Nucleus accumbens (tissue), 56 donors: ENCODE measurements around the gene LTO1.

ENCODE experiments used
- DNase-seq, 56 donors: peaks; one replicate each; lab custom pipeline; 2025; lab: John Stamatoyannopoulos, UW

Gene LTO1

GRCh38 chr11:69661413-69661715 lies 13.8 kb downstream of the LTO1 start:
- DNase-seq = no peak

DNA sequence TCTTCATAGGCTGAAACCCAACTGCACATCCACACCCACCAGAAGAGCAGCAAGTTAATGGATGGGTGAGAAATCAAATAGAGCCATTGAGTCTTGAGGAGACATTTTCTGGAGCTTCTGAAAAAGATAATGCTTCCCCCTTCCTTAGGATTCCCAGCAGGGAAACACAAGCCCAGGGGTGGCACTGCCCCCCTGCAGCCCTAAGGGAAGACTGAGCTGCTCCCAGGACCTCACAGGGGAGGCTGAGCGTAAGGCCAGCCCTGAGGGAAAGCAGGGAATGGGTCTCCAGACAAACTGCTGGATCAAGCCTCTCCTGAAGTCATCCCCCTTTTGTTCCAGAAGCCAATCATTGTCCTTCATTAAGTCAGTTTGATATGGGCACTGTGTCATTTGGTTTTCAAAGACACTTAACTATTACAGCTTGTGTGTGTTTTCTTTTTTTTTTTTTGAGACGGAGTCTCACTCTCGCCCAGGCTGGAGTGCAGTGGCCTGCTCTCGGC lies 15.1 kb downstream of the LTO1 start:
- DNase-seq = no peak

- DNase-seq = no peak
Measured at GRCh38 chr11:69659591-69659990, 15.6 kb downstream of the LTO1 start.

DNA sequence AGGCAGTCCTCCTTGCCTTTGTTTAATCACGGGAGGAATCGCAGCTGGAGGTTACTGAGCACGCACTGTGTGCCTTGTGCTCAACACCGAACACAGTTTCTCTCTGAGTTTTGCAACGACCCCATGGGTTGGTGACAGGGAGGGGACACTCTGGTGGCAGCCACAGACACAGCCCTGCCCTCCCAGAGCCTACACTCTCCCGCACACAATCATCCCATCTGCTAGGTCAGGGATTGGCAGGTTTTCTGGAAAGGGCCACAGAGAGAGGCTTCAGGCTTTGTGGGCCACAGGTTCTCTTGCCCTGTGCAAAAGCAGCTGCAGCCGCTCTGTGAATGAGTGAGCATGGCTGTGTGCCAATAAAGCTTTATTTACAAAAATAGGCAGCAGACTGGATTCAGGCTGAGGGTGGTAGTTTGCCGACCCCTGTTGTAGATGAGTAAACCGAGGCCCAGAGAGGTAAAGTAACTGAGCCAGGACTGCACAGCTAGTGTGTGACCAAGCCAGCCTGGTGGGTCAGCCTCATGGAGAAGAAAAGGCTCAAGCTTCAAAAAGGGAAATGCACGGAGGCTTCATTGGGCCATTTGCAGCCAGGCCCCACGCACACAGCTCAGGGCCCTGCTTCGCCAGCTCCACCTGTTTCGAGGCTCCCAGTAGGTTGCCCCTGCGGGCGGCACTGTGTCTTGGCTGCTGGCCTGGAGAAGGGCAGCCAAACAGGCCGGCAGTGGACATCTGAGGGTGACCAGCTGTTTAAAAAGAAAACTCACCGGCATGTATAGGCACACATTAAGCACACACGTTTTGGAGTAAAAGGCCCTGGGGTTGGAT lies 16.3 kb downstream of the LTO1 start:
- DNase-seq = no peak

DNA sequence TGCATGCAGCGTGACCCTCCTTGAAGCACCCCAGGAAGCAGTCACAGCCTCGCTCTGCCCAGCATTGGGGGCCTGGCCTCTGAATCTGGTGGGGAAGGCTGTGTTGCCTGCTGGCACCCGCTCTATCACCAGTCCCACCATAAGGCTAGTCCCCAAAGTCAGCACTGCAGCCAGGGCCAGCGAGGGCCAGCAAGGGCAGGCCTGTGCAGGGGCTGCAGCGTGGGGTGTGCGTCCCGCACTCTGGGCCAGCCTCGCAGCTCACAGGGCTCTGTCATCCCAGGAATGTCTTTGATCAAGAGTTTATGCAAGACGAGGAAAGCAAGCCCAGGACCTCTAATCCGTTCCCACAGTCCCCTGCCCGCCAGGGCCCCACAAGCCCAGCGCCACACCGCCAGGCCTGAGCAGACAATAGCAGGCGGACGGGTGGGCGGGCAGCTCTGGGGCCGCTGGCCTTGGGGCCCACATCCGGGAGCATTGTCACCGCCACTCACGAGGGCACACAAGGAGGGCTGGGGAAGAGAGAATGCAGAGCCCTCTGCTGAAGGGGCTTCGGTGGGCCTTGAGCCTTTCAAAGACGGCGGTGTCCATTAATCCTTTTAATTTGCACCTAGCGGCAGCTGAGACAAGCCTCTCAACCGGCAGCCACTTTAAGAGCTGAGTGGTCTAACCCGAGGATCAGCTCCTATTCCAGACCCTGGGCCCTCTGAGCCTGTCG lies 17.1 kb downstream of the LTO1 start:
- no peak for DNase-seq

DNA sequence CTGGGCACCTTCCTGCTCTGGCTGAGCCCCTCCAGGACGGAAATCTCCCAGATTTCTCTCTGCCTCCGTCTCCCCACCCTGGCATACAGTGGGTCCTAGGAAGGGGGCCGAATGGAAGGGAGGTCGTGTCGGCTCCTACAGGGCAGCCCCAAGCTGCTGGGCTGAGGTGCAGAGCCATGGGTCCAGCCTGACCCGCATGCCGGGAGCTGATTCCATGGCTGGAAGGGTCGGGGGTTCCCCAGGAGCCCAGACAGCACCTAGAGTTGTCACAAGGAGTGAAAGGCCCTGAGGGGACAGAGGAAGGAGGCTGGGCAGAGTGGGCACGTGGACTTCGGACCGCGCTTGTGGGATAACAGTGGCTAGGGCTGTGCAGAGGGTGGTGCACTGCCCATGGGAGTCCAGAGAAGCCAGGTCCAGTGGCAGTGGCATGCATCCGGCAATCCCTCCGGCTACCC lies 17.7 kb downstream of the LTO1 start:
- DNase-seq = no peak

- no peak for DNase-seq
Measured at GRCh38 chr11:69656536-69657455, 18.4 kb downstream of the LTO1 start.

DNA sequence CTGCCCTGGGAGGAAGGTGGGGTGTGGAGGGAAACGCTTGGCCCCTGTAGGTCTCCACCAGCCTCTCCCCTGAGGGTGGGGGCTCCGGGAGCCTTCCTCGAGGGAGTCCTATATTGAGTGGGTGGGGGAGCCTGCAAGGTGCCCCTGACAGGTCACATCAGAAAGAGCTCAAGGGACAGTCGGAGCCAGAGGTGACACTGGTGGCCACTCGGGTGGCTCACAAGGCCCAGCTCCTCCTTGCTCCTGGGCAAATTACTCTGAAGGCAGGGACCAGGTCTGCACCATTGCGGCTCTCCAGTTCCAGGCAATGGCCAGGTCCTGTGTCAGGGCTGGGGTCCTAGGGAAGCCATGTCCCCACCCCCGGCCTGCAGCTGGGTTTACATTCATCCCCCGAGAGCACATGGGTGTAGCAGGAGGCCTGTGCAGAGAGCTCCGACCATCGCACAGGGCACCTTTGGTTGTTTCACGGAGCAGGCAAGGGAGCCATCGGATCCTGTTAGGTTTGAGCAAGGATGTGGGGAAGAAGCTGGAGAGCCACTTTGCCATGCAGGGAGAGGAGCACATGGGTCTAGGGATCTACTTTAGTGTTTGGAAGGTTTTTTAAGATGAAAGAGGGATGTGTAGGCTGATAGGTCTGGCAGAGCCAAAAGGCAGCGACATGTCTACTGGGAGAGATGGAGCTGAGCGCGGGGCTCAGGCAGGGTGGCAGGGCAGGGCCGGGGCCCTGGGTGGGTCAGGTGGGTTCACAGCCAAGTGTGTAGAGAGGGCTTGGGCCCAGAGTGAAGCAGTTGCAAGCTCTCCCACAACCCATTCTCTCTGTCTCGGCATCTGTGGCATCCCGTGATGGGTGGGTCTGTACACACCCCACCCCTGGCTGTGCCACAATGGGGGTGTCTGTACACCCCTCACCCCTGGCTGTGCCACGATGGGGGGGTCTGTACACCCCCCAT lies 19.4 kb downstream of the LTO1 start:
- no peak for DNase-seq

DNA sequence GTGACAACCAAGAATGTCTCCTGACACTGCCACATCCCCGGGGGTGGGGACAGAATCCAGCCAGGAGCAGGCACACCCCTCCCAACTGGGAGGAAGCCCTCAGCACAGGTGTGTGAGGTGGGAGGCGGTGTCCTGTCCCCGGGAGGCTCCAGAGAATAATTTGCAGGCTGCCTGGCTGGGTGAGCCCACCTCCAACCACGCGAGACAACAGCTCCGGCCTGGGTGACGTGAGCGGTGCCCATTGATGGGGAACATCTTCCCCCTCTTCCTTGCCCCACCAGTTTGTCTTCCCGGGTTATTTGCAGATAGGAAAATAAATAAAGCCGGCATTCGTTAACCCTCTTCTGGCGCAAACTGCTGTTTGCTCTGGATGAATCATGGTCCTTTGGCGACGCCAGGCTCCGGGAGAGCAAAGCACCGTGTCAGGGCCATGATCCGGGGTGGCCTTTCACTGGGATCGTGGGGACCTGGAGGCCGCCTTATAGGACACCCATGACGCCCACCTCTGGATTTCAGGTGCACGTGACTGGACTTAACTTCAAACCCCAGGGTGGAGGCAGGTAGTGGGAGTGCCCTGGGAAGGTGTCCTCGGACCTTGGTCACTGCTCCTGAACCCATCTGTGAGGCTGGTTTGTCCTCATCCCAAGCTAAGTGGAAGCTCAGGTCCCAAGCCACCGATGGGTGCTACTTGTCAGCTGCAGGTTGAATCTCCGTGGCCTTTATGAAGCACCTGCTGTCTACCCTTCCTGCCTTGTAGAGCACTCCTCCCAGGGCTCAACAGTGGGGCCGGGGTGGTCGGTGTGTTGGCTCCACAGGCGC lies 20.3 kb downstream of the LTO1 start:
- DNase-seq = no peak

DNA sequence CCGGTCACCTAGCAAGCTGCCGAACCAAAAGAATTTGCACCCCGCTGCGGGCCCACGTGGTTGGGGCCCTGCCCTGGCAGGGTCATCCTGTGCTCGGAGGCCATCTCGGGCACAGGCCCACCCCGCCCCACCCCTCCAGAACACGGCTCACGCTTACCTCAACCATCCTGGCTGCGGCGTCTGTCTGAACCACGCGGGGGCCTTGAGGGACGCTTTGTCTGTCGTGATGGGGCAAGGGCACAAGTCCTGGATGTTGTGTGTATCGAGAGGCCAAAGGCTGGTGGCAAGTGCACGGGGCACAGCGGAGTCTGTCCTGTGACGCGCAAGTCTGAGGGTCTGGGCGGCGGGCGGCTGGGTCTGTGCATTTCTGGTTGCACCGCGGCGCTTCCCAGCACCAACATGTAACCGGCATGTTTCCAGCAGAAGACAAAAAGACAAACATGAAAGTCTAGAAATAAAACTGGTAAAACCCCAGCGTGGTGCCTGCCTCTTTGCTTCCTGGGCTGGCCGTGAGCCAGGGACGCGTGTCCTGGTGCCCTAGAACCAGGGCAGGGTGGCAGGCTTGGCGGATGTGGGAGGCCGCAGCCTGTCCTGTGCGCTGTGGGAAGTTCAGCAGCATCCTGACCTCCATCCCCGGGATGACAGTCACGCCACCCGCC lies 21.0 kb downstream of the LTO1 start:
- DNase-seq = no peak

DNA sequence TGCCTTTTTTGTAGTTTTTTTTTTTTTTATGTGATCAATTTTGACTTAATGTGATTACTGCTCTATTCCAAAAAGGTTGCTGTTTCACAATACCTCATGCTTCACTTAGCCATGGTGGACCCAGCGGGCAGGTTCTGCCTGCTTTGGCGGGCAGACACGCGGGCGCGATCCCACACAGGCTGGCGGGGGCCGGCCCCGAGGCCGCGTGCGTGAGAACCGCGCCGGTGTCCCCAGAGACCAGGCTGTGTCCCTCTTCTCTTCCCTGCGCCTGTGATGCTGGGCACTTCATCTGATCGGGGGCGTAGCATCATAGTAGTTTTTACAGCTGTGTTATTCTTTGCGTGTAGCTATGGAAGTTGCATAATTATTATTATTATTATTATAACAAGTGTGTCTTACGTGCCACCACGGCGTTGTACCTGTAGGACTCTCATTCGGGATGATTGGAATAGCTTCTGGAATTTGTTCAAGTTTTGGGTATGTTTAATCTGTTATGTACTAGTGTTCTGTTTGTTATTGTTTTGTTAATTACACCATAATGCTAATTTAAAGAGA lies 21.7 kb downstream of the LTO1 start:
- DNase-seq = no peak

DNA sequence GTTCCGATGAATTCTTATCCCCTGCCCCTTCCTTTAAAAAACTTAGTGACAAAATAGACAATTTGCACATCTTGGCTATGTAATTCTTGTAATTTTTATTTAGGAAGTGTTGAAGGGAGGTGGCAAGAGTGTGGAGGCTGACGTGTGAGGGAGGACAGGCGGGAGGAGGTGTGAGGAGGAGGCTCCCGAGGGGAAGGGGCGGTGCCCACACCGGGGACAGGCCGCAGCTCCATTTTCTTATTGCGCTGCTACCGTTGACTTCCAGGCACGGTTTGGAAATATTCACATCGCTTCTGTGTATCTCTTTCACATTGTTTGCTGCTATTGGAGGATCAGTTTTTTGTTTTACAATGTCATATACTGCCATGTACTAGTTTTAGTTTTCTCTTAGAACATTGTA lies 22.2 kb downstream of the LTO1 start:
- no peak for DNase-seq

- no peak for DNase-seq
Measured at GRCh38 chr11:69651834-69652620, 23.1 kb downstream of the LTO1 start.

- DNase-seq = no peak
Measured at GRCh38 chr11:69650832-69651344, 24.3 kb downstream of the LTO1 start.

- DNase-seq = no peak
Measured at GRCh38 chr11:69650081-69650831, 24.9 kb downstream of the LTO1 start.

DNA sequence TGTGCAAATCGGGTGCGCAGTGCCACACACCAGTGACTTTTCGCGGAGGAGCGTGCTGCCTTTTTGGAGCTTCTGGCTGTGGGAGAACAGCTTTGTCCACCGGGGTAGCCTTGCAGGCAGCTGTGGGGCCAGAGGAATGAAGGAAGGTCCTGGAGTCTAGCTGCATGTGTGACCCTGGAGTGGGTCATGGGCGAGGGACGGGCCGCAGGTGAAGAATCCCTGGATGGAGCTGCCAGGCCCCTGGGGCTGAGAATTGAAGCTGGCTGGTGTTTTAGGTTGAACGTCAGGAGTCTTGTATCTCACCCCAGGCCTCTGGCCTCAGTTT lies 25.6 kb downstream of the LTO1 start:
- DNase-seq = no peak
